Endothelial cell (in vitro differentiated cells): ENCODE measurements around the gene RNASEH2A. TPM values are rescaled to one million over a fixed set of nuclear protein-coding genes. Genes with fewer than 3 reads are reported as not detected.

Experiments
- DNase-seq: peaks from one replicate; pipeline ENCODE4 v3.0.0; 2021; ENCODE audit warnings: low spot score
- H3K27ac Mint-ChIP-seq: one replicate; pipeline ENCODE4 v1.8.0; 2021; ENCODE audit warnings: mixed read lengths, inconsistent platforms; ENCODE audit not compliant: unreplicated experiment
- H3K27me3 Mint-ChIP-seq: one replicate; pipeline ENCODE4 v1.8.0; 2021; ENCODE audit warnings: mild to moderate bottlenecking, moderate library complexity, mixed read lengths, inconsistent platforms; ENCODE audit not compliant: unreplicated experiment
- H3K36me3 Mint-ChIP-seq: one replicate; pipeline ENCODE4 v1.8.0; 2021; ENCODE audit warnings: mild to moderate bottlenecking, low read depth, mixed read lengths, inconsistent platforms; ENCODE audit not compliant: unreplicated experiment
- H3K4me1 Mint-ChIP-seq: one replicate; pipeline ENCODE4 v1.8.0; 2021; ENCODE audit warnings: mild to moderate bottlenecking, mixed read lengths, inconsistent platforms; ENCODE audit not compliant: unreplicated experiment
- H3K4me3 Mint-ChIP-seq: one replicate; pipeline ENCODE4 v1.8.0; 2021; ENCODE audit warnings: mild to moderate bottlenecking, mixed read lengths, inconsistent platforms; ENCODE audit not compliant: unreplicated experiment
- H3K9me3 Mint-ChIP-seq: one replicate; pipeline ENCODE4 v1.8.0; 2021; ENCODE audit warnings: mixed read lengths, inconsistent platforms; ENCODE audit not compliant: unreplicated experiment
- total RNA-seq: library from RNA; stranded (reverse); fragmentation: NEBNext Ultra II Directional; extraction: Animal tissue kit (Norgen Biotek cat#: 25700); gene quantifications from one replicate; pipeline ENCODE4 v1.2.1, GENCODE V29; 2021; ENCODE audit not compliant: unreplicated experiment
- TF ChIP-seq, protein P1 (sequence below): fragments of 200-600 bp; sonication (generic); IDR thresholded peaks from one replicate; pipeline ENCODE4 v1.5.0; 2021; ENCODE audit warnings: antibody characterized with exemption; ENCODE audit not compliant: unreplicated experiment

The RNASEH2A gene
- total RNA-seq, 1 donor from 2014 or later: 26.9 TPM

DNA sequence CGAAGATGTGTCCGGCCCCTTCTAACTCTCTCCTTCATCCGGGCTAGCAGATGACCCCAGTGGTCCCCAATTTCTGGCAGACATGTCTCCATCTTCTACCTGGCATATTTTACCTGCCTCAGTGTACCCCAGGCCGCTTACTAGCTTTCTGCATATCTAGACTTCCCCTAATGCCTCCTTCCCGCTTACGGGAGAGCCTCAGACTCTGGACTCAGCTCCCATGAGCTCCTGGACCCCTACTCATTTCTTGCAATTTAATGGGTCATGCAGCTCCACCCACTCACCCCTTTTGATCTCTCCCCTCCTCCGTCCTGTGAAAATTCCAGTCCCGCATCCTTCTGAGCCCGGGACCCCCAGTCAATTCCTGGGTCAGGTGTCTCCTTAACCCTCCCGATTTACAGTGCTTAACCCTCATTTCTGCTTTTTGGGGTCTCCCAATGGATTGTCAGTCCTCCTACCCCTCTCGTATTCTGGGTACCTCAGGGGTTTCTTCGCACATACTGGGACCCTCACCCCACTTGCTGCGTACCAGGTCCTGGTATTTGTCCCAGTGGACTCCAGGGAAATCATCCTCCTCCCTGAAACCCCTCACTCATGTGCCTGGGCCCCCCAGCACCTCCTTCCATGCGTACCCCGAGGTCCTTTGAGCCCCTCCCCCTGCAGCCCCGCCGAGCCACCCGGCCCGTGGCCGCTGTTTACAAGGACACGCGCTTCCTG lies 15.6 kb upstream of the RNASEH2A start:
- Mint-ChIP-seq H3K36me3 (no peaks in the 10 kb centered on the region), H3K27ac (peak overlapping the region; percentile 76), H3K27me3 (peaks cover 28% of the 10 kb centered on the region), H3K4me1 (peaks cover 23% of the 10 kb centered on the region), H3K9me3 (no peaks in the 10 kb centered on the region), H3K4me3 (peak overlapping the region; percentile 87)
- TF ChIP-seq, protein P1, sequence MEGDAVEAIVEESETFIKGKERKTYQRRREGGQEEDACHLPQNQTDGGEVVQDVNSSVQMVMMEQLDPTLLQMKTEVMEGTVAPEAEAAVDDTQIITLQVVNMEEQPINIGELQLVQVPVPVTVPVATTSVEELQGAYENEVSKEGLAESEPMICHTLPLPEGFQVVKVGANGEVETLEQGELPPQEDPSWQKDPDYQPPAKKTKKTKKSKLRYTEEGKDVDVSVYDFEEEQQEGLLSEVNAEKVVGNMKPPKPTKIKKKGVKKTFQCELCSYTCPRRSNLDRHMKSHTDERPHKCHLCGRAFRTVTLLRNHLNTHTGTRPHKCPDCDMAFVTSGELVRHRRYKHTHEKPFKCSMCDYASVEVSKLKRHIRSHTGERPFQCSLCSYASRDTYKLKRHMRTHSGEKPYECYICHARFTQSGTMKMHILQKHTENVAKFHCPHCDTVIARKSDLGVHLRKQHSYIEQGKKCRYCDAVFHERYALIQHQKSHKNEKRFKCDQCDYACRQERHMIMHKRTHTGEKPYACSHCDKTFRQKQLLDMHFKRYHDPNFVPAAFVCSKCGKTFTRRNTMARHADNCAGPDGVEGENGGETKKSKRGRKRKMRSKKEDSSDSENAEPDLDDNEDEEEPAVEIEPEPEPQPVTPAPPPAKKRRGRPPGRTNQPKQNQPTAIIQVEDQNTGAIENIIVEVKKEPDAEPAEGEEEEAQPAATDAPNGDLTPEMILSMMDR: no peak
- no peak for DNase-seq

DNA sequence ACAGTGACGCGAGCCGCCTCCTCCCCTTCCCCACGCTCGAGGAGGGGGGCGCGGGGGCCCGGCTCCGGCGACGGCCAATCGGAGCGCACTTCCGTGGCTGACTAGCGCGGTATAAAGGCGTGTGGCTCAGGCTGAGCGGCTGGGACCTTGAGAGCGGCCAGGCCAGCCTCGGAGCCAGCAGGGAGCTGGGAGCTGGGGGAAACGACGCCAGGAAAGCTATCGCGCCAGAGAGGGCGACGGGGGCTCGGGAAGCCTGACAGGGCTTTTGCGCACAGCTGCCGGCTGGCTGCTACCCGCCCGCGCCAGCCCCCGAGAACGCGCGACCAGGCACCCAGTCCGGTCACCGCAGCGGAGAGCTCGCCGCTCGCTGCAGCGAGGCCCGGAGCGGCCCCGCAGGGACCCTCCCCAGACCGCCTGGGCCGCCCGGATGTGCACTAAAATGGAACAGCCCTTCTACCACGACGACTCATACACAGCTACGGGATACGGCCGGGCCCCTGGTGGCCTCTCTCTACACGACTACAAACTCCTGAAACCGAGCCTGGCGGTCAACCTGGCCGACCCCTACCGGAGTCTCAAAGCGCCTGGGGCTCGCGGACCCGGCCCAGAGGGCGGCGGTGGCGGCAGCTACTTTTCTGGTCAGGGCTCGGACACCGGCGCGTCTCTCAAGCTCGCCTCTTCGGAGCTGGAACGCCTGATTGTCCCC lies 14.9 kb upstream of the RNASEH2A start, which contains the start of gene JUNB:
Gene JUNB, plus strand, starts transcription at position 142 of the 706 bp plus-strand sequence. Its CDS starts 286 bp downstream, at position 428.
- peak; percentile 94 for DNase-seq
- no peaks in the 10 kb centered on the region for H3K9me3 Mint-ChIP-seq
- peaks cover 27% of the 10 kb centered on the region for H3K4me1 Mint-ChIP-seq
- TF ChIP-seq, protein P1: no peak
- H3K4me3 Mint-ChIP-seq: peak within 1 kb of the TSS; percentile 87
- no peaks in the 10 kb centered on the region for H3K36me3 Mint-ChIP-seq
- H3K27me3 Mint-ChIP-seq: peaks cover 33% of the 10 kb centered on the region
- peak within 1 kb of the TSS; percentile 76 for H3K27ac Mint-ChIP-seq

DNA sequence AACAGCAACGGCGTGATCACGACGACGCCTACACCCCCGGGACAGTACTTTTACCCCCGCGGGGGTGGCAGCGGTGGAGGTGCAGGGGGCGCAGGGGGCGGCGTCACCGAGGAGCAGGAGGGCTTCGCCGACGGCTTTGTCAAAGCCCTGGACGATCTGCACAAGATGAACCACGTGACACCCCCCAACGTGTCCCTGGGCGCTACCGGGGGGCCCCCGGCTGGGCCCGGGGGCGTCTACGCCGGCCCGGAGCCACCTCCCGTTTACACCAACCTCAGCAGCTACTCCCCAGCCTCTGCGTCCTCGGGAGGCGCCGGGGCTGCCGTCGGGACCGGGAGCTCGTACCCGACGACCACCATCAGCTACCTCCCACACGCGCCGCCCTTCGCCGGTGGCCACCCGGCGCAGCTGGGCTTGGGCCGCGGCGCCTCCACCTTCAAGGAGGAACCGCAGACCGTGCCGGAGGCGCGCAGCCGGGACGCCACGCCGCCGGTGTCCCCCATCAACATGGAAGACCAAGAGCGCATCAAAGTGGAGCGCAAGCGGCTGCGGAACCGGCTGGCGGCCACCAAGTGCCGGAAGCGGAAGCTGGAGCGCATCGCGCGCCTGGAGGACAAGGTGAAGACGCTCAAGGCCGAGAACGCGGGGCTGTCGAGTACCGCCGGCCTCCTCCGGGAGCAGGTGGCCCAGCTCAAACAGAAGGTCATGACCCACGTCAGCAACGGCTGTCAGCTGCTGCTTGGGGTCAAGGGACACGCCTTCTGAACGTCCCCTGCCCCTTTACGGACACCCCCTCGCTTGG lies 14.1 kb upstream of the RNASEH2A start:
- Mint-ChIP-seq H3K27me3 (peaks cover 33% of the 10 kb centered on the region), H3K4me3 (peak overlapping the region; percentile 92), H3K4me1 (peaks cover 27% of the 10 kb centered on the region), H3K27ac (peak overlapping the region; percentile 74), H3K9me3 (no peaks in the 10 kb centered on the region), H3K36me3 (no peaks in the 10 kb centered on the region)
- peak; percentile 53 for DNase-seq
- TF ChIP-seq, protein P1: no peak

DNA sequence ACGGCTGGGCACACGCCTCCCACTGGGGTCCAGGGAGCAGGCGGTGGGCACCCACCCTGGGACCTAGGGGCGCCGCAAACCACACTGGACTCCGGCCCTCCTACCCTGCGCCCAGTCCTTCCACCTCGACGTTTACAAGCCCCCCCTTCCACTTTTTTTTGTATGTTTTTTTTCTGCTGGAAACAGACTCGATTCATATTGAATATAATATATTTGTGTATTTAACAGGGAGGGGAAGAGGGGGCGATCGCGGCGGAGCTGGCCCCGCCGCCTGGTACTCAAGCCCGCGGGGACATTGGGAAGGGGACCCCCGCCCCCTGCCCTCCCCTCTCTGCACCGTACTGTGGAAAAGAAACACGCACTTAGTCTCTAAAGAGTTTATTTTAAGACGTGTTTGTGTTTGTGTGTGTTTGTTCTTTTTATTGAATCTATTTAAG lies 13.5 kb upstream of the RNASEH2A start:
- peaks cover 31% of the 10 kb centered on the region for H3K27me3 Mint-ChIP-seq
- peak overlapping the region; percentile 92 for H3K4me3 Mint-ChIP-seq
- TF ChIP-seq, protein P1: no peak
- no peak for DNase-seq
- peaks cover 27% of the 10 kb centered on the region for H3K4me1 Mint-ChIP-seq
- peak overlapping the region; percentile 74 for H3K27ac Mint-ChIP-seq
- H3K9me3 Mint-ChIP-seq: no peaks in the 10 kb centered on the region
- no peaks in the 10 kb centered on the region for H3K36me3 Mint-ChIP-seq
